ENCODE data around the gene SIPA1L3.
A peak's percentile ranks its signal among the peaks of the same experiment; 100 is the strongest.
"Not testable (repeated sequence)": the region's sequence is repeated elsewhere in the genome, so short reads cannot be mapped to it uniquely, and the experiment has no call there.

SIPA1L3 gene

DNA sequence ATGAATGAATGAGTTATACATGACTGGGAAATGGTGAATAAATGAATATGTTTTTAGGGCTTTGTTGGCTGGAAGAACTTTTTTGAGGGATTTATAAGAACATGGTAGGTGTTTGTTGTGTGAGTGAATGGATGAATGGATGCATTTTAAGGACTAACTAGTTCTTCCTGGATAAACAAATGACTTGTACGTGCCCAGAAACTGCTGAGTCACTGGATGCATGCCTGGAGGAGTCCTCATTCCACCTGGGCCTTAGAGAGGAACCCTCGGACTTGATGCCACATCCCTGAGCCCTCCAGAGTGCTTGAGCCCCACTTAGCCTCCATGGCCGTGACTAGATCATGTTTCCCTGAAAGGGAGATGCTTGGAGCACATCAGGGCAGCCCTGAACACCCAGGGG, 163.6 kb downstream of the SIPA1L3 start:
- DNase-seq (ENCODE audit: low read depth), result no peak

DNA sequence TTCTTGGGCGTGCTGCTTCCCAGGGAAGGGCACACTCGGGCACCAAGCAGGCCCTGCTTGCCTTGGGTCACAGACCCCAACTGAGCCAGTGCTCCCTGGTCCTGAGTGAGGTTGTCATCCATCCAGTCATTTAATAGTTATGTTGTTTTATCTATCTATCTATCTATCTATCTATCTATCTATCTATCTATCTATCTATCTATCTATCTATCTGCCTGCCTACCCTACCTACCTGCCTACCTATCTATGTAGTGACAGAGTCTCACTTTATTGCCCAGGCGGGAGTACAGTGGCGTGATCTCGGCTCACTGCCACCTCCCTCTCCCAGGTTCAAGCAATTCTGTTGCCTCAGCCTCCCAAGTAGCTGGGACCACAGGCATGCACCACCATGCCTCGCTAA, 164.0 kb downstream of the SIPA1L3 start:
- DNase-seq (ENCODE audit: low read depth), result not testable (repeated sequence)

DNA sequence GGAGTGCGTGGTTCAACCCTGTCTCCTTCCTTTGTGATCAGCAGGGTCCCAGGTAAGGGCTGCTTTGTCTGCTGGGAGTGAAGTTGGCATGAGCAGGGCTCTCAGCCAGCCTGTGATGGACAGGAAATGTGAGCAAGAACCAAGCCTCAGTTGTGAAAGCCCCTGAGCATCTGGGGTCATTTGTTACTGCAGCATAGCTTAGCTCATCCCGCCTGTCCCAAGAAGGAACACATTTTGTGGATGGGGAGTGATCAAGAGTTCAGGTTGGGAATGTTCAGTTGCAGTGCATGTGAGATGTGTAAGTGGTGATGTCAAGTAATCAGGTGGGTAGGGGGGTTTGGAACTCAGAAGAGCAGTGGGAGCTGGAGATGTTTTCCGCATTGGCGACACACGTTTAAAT, 164.6 kb downstream of the SIPA1L3 start:
- no peak for DNase-seq (ENCODE audit: low read depth)

DNA sequence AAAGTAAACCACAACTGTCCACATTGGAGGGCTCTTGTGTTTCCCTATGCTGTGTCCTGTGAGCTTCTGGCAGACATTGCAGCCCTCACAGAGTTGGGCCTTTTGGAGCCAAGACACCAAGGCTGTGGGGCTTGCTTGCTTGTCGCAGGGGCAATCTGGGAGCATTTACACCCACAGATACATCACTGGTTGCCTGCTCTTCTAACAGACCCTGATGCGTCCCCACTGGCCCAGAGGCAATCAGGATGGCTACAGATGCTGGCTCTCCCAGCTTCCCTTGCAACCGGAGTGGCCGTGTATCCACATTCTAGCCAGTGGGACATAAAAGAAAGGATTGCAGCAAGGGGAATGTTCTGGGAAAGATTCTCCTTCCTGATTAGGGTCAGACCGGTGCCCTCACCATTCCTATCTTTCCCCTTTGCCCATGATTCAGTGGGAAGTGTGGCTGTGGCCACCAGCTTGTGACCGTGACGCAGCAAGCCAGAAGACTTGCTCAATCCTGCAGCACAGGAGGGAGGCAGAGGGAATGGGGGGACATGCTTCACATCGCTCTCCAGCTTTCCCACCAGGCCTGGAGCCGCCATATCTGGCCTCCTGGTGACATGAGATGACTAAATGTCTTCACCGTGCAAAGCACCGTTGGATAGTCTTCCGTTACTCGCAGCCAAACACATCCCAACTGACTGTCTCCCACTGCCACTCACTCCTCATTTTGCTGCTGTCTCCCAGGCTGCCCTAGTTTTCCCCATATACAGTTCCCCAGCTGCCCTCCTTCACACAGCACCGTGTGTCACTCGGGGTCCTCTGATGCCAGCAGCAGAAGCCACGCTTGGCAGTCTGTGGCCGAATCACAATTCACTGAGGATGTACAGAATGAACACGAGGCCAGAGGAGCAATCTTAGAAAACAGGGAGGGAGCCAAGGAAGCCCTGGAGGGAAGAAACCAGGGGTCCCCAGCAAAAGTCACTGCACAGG, 166.1 kb downstream of the SIPA1L3 start:
- DNase-seq (ENCODE audit: low read depth), result no peak

GRCh38 chr19:38073841-38074685, 167.1 kb downstream of the SIPA1L3 start:
- no peak for DNase-seq (ENCODE audit: low read depth)

- no peak for DNase-seq (ENCODE audit: low read depth)
Measured at GRCh38 chr19:38076337-38076736, 169.3 kb downstream of the SIPA1L3 start.

- DNase-seq (ENCODE audit: low read depth), result no peak
Measured at GRCh38 chr19:38078302-38078930, 171.4 kb downstream of the SIPA1L3 start.

GRCh38 chr19:38079926-38080380, 172.9 kb downstream of the SIPA1L3 start:
- peak; percentile 16 for DNase-seq (ENCODE audit: low read depth)

- no peak for DNase-seq (ENCODE audit: low read depth)
Measured at GRCh38 chr19:38081547-38082255, 174.7 kb downstream of the SIPA1L3 start.

- DNase-seq (ENCODE audit: low read depth), result no peak
Measured at GRCh38 chr19:38082256-38083118, 175.5 kb downstream of the SIPA1L3 start.

DNA sequence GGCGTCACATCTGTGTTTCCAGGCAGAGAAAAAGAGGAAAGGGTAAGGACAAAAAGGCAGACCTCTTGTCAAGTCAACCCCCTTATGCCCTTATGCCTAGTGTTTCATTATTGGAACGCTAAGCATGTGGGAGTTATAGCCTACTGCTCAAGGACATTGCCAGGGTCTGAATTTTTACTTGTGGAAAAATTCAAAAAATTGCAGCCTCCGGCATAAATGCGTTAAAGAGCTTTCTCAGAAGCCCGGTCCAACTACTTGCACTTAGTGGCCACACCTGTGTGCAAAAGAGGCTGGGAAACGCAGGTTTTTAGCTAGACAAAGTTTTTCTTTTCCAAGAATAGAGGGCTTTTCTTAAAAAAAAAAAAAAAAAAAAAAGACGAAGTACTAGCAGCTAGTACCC, 177.2 kb downstream of the SIPA1L3 start:
- no peak for DNase-seq (ENCODE audit: low read depth)

DNA sequence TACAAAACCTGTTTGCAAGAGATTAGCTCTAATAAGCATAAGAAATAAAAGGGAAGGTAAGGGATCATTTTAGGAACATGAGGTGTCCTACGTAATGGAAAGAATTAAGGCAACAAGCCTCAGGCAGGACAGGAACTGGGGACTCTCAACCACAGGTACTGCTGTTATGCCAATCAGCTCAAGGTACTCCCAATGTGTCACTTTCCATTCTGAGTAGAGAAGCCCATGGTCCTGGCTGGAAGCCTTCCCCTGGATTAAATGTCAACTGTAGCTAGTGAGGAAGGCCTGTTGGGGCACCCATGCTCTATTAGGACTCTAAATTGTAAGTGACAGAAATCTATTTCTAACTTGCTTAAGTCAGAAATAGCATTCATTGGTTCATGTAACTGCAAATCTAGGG, 182.4 kb downstream of the SIPA1L3 start:
- no peak for DNase-seq (ENCODE audit: low read depth)

DNA sequence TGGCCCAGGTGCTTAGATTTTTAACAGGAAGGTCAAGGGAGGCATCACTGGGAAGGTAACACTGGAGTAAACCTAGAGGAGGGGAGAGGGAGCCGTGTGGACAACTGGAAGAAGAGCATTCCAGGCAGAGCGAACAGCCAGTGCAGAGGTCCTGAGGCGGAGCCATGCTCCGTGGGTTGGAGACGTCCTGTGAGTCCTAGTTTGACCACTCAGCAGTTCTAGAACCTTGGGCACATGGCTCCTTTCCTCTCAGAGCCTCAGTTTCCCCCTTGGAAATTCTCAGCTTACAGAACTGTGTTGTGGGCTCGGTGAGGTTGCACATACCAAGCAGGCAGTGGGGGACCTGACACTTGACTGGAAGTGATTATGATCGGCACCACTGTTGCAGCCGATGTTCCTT, 186.1 kb downstream of the SIPA1L3 start:
- no peak for DNase-seq (ENCODE audit: low read depth)

DNA sequence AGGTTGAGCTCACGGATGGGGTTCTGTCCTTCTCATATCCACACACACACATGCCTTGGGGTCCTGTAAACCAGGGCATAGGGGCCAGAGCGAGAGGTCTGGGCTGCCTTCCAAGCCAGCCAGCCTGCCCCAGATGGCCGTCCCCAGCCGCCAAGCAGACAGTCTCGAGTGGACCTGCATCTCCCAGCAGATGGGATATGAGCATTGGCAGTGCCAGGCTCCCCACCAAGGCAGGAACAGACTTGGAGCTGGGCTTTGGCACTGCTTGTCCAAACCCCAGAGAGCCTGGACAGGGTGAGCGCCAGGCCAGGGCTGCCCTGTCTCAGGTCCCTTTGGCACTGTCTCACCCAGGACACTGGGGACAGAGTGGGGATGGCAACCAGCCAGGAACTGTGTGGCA, 186.6 kb downstream of the SIPA1L3 start:
- no peak for DNase-seq (ENCODE audit: low read depth)

DNA sequence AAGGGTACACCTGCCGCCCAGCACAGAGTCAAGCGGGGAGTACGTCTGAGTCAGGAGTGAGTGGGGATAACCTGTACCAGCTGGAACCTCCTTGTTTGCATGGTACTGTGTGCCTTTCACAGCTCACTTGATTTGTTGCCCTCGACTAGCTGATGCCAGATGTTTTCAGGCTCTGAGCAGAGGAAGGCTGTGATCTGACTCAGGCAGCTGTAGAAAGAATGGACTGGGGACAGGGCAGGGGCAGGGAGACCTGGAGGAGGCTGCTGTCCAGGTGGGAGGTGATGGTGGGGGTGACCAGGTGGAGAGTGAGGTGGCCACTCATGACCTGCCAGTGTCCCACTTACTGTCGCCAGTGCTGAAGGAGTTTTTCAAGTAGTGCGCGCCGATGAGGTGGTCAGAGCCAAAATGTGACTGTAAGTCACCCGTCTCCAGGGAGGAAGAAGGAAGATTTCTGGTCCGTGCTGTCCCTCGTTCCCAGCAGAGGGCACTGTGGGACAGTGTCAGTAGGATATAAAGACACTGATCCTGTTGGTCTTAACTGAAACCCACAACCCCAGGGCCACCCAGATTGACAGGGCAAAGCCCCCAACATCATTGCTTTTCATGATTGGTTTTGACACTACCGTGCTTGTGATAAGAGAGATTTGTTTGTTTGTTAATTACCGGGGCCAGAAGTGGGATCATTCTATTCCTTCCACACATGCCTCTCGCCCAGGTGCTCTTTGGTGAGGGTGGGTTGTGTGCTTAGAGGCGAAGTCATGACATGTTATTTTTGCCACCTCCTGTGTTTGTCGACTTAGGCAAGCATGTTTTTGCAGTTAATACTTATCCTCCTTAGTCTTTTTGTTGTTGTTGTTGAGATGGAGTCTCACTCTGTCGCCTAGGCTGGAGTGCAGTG, 188.7 kb downstream of the SIPA1L3 start:
- DNase-seq (ENCODE audit: low read depth), result peak; percentile 33

DNA sequence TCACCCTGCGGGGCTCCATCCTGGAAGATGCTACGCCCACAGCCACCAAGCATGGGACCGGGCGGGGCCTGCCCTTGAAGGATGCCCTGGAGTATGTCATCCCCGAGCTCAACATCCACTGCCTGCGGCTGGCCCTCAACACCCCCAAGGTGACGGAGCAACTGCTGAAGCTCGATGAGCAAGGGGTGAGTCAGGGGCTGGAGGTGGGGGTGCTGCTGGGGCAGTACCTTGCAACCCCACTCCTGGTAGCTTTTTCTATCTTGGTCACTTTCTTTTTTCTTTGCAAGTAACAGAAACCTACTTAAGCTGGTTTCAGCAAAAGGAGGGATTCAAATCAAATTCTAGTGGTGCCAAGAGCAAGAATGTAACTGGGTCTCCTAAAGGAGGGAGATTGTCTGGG, 193.0 kb downstream of the SIPA1L3 start:
- DNase-seq (ENCODE audit: low read depth), result no peak

GRCh38 chr19:38100589-38100988, 193.6 kb downstream of the SIPA1L3 start:
- no peak for DNase-seq (ENCODE audit: low read depth)

DNA sequence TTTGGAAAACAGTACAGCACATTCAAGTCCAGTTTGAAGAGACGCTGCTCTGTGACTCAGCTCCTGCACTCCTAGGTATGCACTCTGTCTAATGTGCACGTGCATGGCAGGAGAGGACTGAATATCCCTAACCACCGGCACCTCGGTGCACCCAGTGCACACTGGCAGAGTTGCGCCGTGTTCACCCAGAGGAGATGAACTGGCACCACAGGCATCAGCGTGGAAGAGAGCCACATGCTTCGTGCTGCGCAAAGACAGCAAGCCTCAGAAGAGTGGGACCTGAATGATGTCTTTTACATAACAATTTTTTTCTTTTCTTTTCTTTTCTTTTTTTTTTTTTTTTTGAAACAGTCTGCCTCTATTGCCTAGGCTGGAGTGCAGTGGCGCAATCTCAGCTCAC, 194.7 kb downstream of the SIPA1L3 start:
- DNase-seq (ENCODE audit: low read depth), result no peak

GRCh38 chr19:38105574-38105973, 198.6 kb downstream of the SIPA1L3 start:
- DNase-seq (ENCODE audit: low read depth), result no peak

GRCh38 chr19:38107129-38107528, 200.1 kb downstream of the SIPA1L3 start:
- DNase-seq (ENCODE audit: low read depth), result no peak
